Hepatocyte (in vitro differentiated cells): Measurements from ENCODE around the gene RIMKLA. TPM values are rescaled to one million over a fixed set of nuclear protein-coding genes. Genes with fewer than 3 reads are reported as not detected.

Experiments used
- DNase-seq: peaks from one replicate; pipeline ENCODE4 v3.0.0-alpha.2; 2016; ENCODE audit warnings: low spot score
- H2AFZ ChIP-seq: fragments of 200-600 bp; sonication (generic); 2 replicates; pipeline ENCODE4 v1.6.0; 2016; ENCODE audit warnings: antibody characterized with exemption, mild to moderate bottlenecking
- H3K27ac ChIP-seq: fragments of 200-600 bp; sonication (generic); 2 replicates; pipeline ENCODE4 v1.5.1; 2016; ENCODE audit warnings: mild to moderate bottlenecking
- H3K27me3 ChIP-seq: fragments of 200-600 bp; sonication (generic); 2 replicates; pipeline ENCODE4 v1.6.1; 2016
- H3K36me3 ChIP-seq: fragments of 200-600 bp; sonication (generic); replicated peaks from 2 replicates; pipeline ENCODE4 v1.5.1; 2016; ENCODE audit warnings: low read depth; ENCODE audit not compliant: insufficient read depth
- H3K4me1 ChIP-seq: fragments of 200-600 bp; sonication (generic); 2 replicates; pipeline ENCODE4 v1.5.1; 2016; ENCODE audit warnings: mild to moderate bottlenecking, moderate library complexity; ENCODE audit not compliant: insufficient read depth
- H3K4me2 ChIP-seq: fragments of 200-600 bp; sonication (generic); 2 replicates; pipeline ENCODE4 v1.6.0; 2016
- H3K4me3 ChIP-seq: fragments of 200-600 bp; sonication (generic); 2 replicates; pipeline ENCODE4 v1.5.1; 2016; ENCODE audit warnings: mild to moderate bottlenecking
- H3K79me2 ChIP-seq: fragments of 200-600 bp; sonication (generic); 2 replicates; pipeline ENCODE4 v1.6.0; 2017; ENCODE audit warnings: mild to moderate bottlenecking
- H3K9me2 ChIP-seq: fragments of 200-600 bp; sonication (generic); replicated peaks from 2 replicates; pipeline ENCODE4 v1.6.0; 2017; ENCODE audit warnings: mild to moderate bottlenecking; ENCODE audit not compliant: insufficient read depth
- H3K9me3 ChIP-seq: fragments of 200-600 bp; sonication (generic); 2 replicates; pipeline ENCODE4 v1.5.1; 2016; ENCODE audit warnings: low read depth, mild to moderate bottlenecking
- H4K20me1 ChIP-seq: fragments of 200-600 bp; sonication (generic); 2 replicates; pipeline ENCODE4 v1.6.0; 2016; ENCODE audit warnings: mild to moderate bottlenecking; ENCODE audit not compliant: insufficient read depth, poor library complexity, severe bottlenecking
- EZH2 ChIP-seq: fragments of 200-600 bp; sonication (generic); IDR thresholded peaks from 2 replicates; pipeline ENCODE4 v1.6.1; 2016; ENCODE audit warnings: antibody characterized with exemption, mild to moderate bottlenecking, borderline replicate concordance
- EZH2phosphoT487 ChIP-seq: fragments of 200-600 bp; sonication (generic); IDR thresholded peaks from one replicate; pipeline ENCODE4 v1.6.1; 2018; ENCODE audit warnings: antibody characterized with exemption, mild to moderate bottlenecking, low read depth, moderate library complexity; ENCODE audit not compliant: unreplicated experiment, severe bottlenecking
- WGBS: methylation state at CpG from one replicate; pipeline ENCODE4 v1.1.6; 2016; ENCODE audit warnings: low lambda C conversion rate; ENCODE audit errors: missing lambda C conversion rate; 5-methylcytosine and 5-hydroxymethylcytosine counted together
- polyA plus RNA-seq: library from polyadenylated mRNA; unstranded; fragments of >200 nt; fragmentation: Nextera tagmentation; extraction: Ambion mirVana; gene quantifications from 2 replicates; pipeline ENCODE4 v1.2.1, GENCODE V29; 2016
- total RNA-seq: library from RNA; depleted of rRNA; stranded (reverse); fragments of >200 nt; gene quantifications from 2 replicates; pipeline ENCODE4 v1.2.3, GENCODE V29; 2014
- TF ChIP-seq, protein P1 (sequence below): fragments of 200-600 bp; sonication (generic); IDR thresholded peaks from 2 replicates; pipeline ENCODE4 v1.5.1; 2016; ENCODE audit warnings: antibody characterized with exemption, mild to moderate bottlenecking; ENCODE audit not compliant: poor library complexity

Gene RIMKLA
- total and polyA plus RNA-seq, 2 experiments from 2014 or later: 0.66 to 1.1 TPM

DNA sequence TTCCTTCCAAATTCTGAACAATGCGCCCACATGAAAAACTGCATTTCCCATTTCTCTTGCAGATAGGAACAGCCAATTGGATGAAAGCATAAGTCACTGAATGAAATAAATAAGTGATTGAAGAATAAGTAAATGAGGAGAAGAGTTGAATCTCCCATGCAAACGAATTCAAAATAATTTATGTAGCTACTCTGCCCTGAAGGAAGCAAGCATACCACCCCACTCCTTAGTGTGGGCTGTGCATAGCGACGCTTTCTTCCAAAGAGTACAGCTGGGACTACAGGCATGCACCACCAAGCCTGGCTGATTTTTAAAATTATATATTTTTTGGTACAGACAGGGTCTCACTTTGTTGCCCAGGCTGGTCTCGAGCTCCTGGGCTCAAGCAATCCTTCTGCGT, 16.5 kb upstream of the RIMKLA start:
- no peak for TF ChIP-seq EZH2
- TF ChIP-seq, protein P1, sequence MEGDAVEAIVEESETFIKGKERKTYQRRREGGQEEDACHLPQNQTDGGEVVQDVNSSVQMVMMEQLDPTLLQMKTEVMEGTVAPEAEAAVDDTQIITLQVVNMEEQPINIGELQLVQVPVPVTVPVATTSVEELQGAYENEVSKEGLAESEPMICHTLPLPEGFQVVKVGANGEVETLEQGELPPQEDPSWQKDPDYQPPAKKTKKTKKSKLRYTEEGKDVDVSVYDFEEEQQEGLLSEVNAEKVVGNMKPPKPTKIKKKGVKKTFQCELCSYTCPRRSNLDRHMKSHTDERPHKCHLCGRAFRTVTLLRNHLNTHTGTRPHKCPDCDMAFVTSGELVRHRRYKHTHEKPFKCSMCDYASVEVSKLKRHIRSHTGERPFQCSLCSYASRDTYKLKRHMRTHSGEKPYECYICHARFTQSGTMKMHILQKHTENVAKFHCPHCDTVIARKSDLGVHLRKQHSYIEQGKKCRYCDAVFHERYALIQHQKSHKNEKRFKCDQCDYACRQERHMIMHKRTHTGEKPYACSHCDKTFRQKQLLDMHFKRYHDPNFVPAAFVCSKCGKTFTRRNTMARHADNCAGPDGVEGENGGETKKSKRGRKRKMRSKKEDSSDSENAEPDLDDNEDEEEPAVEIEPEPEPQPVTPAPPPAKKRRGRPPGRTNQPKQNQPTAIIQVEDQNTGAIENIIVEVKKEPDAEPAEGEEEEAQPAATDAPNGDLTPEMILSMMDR: no peak
- no peak for TF ChIP-seq EZH2phosphoT487
- Histone ChIP-seq H2AFZ (no peak overlapping the region), H3K27me3 (no peaks in the 10 kb centered on the region), H3K27ac (no peak overlapping the region), H3K9me3 (no peaks in the 10 kb centered on the region), H3K4me2 (no peak overlapping the region), H3K4me1 (no peaks in the 10 kb centered on the region), H3K9me2 (no peaks in the 10 kb centered on the region), H4K20me1 (no peaks in the 10 kb centered on the region), H3K36me3 (no peaks in the 10 kb centered on the region), H3K4me3 (no peak overlapping the region), H3K79me2 (no peaks in the 10 kb centered on the region)
- 89% methylated on average over 6 of the region's 6 CpGs for WGBS
- no peak for DNase-seq

GRCh38 chr1:42364542-42364941, 16.1 kb upstream of the RIMKLA start:
- Histone ChIP-seq H3K4me2 (no peak overlapping the region), H3K79me2 (no peaks in the 10 kb centered on the region), H4K20me1 (no peaks in the 10 kb centered on the region), H3K27ac (no peak overlapping the region), H3K36me3 (no peaks in the 10 kb centered on the region), H3K9me3 (no peaks in the 10 kb centered on the region), H3K4me1 (no peaks in the 10 kb centered on the region), H3K9me2 (no peaks in the 10 kb centered on the region), H3K4me3 (no peak overlapping the region), H2AFZ (no peak overlapping the region), H3K27me3 (no peaks in the 10 kb centered on the region)
- WGBS: 64% methylated on average over 2 of the region's 2 CpGs
- TF ChIP-seq, protein P1: no peak
- no peak for TF ChIP-seq EZH2phosphoT487
- TF ChIP-seq EZH2: no peak
- DNase-seq: no peak

DNA sequence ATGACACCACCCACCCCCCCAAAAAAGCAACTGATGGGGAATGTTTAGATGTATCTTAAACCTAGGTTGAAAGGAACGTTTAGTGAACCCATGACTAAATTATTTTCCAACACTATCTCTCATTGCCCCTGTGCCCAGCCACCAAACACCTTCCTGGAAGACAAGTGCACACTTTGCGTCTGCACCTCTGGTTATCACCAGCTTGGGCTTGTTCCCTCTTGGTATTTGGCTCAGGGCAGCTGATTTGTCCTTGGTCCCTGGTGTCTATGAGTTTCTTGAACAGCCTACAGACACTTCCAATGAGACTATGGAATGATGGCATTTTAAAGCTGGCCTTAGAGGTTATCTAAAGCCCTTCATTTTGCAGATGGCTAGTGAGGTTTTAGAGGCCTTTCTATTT, 15.5 kb upstream of the RIMKLA start:
- Histone ChIP-seq H3K4me2 (no peak overlapping the region), H3K4me1 (no peaks in the 10 kb centered on the region), H3K36me3 (no peaks in the 10 kb centered on the region), H3K27me3 (no peaks in the 10 kb centered on the region), H3K9me3 (no peaks in the 10 kb centered on the region), H3K27ac (no peak overlapping the region), H3K9me2 (no peaks in the 10 kb centered on the region), H3K4me3 (no peak overlapping the region), H2AFZ (no peak overlapping the region), H4K20me1 (no peaks in the 10 kb centered on the region), H3K79me2 (no peaks in the 10 kb centered on the region)
- WGBS: 81% methylated on average over 2 of the region's 2 CpGs
- TF ChIP-seq EZH2phosphoT487 (no peak), EZH2 (no peak)
- TF ChIP-seq, protein P1: no peak
- no peak for DNase-seq
